HG03108 (cell line): ENCODE measurements around the gene ECE1.
"Not testable (repeated sequence)": the region's sequence is repeated elsewhere in the genome, so short reads cannot be mapped to it uniquely, and the experiment has no call there.

Source experiments
- ATAC-seq: cut with Tn5 transposase; IDR thresholded peaks from one replicate; pipeline ENCODE4 v1.9.1; 2021; ENCODE audit warnings: moderate library complexity; ENCODE audit not compliant: unreplicated experiment

The ECE1 gene

GRCh38 chr1:21292984-21293536 is 2.8 kb upstream of the ECE1 start:
- peak; percentile 25 for ATAC-seq

DNA sequence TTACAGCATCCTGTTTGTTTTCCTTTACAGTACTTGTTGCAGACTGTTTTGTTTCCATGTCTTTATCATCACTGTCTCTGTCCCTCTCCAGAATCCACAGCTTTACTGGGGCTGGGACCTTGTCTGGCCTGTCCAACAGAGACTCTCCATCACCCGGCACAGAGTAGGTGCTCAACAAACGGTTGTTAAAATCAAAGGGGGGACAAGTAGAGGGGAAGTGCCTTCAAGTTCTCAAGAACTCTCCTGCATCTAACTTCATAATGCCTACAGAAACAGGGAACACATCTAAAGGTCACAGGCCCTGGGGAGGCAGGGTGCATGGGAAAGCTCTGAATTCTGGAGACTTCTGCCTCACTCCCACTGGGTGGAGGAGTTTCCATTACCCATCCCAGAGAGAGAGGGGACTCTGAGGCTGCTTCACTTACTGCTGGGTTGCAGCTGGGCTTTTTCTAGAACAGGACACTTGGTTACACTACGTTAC is 2.3 kb upstream of the ECE1 start:
- ATAC-seq = no peak

DNA sequence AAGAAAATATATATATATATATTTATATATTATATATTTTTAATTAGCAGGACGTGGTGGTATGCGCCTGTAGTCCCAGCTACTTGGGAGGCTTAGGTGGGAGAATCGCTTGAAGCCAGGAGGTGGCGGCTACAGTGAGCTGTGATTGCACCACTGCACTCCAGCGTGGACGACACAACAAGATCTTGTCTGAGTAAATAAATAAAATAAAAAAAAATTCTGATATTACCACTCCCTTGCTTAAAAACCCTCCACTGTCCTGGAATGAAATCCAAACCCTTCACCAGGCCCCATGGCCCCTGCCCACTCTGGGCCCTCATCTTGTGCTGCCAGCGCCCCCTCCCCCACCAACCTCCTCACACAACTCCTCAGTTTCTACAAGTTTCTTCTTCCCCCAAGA is 1.7 kb upstream of the ECE1 start:
- ATAC-seq = no peak

DNA sequence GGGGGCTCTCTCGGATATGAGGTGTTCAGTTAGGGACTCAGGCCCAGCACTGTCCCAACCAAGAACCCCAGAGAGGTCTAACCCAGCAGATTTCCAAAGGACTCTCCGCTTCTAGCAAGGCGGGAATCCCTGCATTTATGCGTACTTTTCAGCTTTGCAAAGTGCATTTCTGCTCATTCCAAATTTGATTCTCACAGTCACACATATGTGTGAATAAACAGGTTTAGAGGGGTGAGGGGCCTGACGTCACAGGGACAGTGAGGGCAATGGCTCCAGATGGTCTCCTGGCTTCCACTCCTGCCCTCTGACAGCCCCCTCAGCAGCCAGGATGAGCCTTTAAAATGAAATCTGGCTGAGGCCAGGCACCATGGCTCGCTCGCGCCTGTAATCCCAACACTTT is 921 bp upstream of the ECE1 start:
- ATAC-seq = no peak

GRCh38 chr1:21290546-21290944 is 282 bp upstream of the ECE1 start:
- no peak for ATAC-seq

GRCh38 chr1:21289127-21289526 is 1.1 kb downstream of the ECE1 start:
- no peak for ATAC-seq

DNA sequence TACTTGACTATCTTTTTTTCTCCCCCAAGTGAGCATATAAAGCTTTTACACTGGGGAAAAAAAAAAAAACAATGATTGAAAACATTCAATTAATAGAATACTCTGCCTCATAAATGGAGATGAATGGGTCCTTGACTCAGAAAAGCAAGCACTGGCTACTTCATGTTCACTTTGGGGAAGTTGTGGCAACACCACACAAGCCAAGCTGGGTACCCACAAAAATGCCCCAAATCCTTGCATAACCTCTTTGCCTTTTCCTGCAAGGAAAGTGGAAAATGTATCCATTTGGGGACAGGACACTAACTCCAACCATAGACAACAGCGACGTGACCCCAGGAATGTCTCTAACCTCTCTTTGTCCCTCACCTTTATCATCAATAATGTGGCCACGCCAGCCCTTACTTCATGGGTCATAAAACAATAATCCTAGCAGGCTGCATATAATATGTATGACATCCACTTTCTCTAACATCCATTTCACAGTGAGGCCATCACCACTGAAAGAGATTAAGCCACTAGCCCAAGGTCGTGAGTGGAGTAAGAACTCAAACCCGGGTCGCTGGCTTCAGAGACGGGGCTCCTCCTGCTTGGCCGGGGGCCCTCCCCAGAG is 2.3 kb downstream of the ECE1 start:
- ATAC-seq = no peak

DNA sequence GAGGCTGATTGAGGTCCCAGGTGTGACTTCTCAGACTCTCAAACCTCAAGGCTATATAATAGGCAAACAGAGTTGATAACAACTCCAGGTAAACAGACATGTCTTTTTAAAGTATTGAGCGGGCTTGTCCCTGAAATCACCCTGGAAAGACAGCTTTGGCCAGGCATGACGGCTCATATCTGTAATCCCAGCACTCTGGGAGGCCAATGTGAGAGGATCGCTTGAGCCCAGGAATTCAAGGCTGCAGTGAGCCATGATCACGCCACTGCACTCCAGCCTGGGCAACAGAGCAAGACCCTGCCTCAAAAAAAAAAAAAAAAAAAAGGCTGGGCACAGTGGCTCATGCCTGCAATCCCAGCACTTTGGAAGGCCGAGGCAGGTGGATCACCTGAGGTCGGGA is 4.9 kb downstream of the ECE1 start:
- not testable (repeated sequence) for ATAC-seq

DNA sequence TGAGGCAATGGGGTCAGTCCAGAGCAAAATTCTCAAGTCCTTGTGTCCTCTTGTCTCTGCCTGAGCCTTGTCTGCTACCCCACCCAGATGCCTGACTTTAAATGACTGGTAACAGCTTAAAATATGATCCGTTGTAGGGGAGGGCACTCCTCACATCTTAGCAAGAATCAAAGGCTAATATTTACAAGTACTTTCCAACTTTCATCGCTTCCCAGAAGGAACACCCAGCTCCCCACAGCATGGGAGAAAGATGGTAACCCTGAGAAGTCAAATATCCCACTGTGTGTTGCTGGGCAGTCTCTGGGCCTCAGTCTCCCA is 5.2 kb downstream of the ECE1 start:
- ATAC-seq = no peak

DNA sequence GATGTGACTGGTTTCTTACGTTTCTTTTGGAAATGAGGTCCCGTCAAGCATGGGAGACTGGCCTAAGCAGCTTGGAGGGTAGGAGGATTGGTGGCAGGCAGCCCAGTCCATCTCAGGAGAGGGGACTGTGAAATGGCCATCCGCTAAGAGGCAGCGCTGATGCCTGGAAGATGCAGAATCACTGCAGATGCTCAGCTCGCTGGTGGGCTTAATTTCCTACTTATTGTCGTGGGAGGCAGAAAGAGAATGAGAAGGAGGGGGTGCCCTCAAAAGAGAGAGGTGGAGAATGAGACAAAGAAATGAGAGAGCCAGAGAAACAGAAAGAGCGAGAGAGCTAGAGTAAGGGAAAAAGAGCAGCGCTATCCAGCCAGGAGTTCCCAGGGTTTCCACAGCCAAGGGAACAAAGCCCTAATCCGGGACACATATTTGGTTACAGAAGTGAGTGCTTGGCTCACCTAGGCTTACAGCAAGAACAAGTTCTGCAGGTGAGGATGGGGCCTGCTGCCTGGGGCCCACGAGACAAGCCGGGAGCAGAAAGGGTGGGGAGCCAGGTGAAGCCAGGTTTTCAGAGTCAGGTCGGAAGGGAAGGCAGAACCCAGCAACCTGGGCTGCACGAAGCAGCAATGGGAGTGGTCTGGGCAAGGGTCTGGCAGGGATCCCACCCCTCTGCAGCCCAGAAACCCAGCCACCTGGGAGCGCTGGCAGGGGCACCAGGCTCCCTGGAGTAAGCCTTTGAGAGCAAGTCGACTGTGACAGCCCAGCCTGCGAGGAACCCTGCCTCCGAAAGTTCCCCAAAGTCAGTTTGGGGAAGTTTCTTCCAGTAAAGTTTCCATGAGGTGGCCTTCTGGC is 5.8 kb downstream of the ECE1 start:
- ATAC-seq = no peak

DNA sequence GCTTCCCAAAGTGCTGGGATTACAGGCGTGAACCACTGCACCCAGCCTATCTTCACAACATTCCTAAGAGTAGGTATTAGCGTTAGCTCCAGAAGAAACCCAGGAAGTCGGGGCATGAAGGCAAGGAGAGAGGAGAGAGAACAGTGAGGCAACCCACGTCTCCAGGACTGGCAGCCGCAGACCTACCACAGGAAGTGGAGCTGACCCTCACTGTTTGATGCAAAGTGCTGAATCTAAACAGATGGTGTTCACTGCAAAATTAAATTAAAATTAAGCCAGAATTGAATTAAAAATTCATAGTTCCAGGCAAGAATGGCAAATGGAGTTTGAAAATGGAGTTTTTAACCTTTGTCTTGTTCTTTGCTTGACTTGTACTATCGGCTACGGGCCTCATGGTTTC is 6.7 kb downstream of the ECE1 start:
- ATAC-seq = no peak

GRCh38 chr1:21282020-21282419 is 8.2 kb downstream of the ECE1 start:
- not testable (repeated sequence) for ATAC-seq

DNA sequence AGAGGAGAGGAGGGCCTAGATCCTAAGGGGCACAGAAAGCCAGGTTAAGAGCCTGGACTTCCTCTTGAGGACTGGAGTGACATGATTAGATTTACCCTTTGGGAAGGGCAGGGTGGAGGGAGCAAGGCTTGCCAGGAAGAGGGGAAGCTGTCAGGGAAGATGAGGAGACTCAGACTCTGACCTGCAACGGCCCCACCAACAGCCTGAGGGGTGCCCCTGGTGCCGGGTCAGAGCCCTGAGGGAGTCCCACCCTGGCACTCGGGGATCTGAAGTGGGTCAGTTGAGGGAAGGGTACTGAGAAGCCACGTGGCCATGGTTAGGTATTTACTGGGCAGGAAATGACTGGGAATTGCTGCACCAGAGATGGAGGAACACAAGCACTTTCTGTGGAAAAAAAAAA is 9.8 kb downstream of the ECE1 start:
- ATAC-seq = no peak

GRCh38 chr1:21280011-21280471 is 10.2 kb downstream of the ECE1 start:
- no peak for ATAC-seq

GRCh38 chr1:21278860-21279845 is 11.1 kb downstream of the ECE1 start:
- no peak for ATAC-seq

GRCh38 chr1:21278208-21278859 is 11.9 kb downstream of the ECE1 start:
- no peak for ATAC-seq

DNA sequence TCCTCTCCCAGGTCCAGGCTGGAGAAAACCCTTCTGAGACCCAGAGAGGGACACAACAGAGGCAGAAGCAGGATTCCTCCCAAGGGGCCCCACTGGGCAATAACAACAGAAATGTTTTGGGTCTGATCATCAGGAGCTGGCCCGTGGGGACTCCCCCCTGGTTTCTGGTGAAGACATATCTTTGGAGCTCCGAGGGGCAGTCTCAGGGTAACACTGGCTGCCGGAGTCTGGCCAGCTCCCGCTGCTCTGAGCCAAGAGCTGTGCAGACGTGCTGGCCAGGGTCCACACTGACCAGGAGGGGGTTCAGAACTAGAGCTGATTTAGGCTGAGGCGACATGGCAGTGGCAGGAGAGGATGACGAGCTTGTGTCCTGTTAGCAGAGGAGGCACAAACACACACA is 13.1 kb downstream of the ECE1 start:
- no peak for ATAC-seq

DNA sequence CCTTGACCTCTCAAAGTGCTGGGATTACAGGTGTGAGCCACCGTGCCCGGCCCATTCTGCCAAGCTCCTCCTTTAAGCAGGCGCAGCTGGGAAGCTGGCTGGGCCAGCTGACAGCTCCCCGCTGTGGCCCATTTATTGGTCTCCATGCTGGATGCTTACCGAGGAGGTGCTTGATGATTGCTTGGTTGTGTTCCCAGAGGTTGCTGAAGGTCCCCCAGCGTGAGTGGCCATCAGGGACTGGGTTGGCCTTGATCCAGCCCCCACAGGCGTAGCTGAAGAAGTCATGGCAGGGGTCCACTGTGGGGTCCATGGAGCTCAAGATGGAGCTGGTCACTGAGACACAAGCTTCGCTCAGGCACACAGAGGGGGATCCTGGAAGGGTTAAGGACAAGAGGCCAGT is 17.7 kb downstream of the ECE1 start:
- no peak for ATAC-seq

GRCh38 chr1:21271550-21271949 is 18.7 kb downstream of the ECE1 start:
- no peak for ATAC-seq

- no peak for ATAC-seq
These were observed 20.1 kb downstream of the ECE1 start for GRCh38 chr1:21270086-21270689.
